ENCODE results near the gene MBP.

MBP gene

DNA sequence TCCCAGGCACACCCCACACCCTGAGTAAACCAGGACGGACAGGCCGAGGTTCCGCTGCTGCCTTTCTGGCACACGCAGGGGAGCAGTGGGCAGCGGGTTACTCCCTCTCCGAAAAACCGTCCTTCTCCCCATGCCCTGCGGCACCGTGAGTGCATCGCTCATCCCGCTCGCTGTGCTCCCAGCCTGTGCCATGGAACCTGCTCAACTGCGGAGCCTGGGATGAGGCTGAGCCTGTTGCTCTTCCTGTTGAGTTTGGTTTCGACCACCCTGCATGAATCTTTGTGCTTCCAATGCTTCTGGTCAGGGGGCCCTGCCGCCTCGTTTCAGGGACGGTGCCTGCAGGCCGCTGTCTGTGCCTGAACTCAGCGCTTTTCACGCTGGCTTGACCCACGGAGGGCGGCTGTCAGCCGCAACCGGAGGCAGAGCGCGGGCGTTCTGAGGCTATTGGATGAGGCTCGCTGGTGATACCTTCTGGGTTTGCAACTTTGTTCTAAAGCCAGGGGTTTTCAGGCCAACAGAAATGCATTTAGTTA, 106.7 kb downstream of the MBP start:
- TF ChIP-seq, protein P1, sequence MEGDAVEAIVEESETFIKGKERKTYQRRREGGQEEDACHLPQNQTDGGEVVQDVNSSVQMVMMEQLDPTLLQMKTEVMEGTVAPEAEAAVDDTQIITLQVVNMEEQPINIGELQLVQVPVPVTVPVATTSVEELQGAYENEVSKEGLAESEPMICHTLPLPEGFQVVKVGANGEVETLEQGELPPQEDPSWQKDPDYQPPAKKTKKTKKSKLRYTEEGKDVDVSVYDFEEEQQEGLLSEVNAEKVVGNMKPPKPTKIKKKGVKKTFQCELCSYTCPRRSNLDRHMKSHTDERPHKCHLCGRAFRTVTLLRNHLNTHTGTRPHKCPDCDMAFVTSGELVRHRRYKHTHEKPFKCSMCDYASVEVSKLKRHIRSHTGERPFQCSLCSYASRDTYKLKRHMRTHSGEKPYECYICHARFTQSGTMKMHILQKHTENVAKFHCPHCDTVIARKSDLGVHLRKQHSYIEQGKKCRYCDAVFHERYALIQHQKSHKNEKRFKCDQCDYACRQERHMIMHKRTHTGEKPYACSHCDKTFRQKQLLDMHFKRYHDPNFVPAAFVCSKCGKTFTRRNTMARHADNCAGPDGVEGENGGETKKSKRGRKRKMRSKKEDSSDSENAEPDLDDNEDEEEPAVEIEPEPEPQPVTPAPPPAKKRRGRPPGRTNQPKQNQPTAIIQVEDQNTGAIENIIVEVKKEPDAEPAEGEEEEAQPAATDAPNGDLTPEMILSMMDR (IDR thresholded peaks at IDR 0.05), result no peak
- H3K4me1 ChIP-seq (ENCODE audit: control insufficient read depth in 1 of 2, insufficient read depth in 1 of 2, low read depth in 1 of 2, low read length in 1 of 2), result peaks cover 22 to 28% of the 10 kb centered on the region in 2 experiments
- H3K27ac ChIP-seq, result no peak overlapping the region

DNA sequence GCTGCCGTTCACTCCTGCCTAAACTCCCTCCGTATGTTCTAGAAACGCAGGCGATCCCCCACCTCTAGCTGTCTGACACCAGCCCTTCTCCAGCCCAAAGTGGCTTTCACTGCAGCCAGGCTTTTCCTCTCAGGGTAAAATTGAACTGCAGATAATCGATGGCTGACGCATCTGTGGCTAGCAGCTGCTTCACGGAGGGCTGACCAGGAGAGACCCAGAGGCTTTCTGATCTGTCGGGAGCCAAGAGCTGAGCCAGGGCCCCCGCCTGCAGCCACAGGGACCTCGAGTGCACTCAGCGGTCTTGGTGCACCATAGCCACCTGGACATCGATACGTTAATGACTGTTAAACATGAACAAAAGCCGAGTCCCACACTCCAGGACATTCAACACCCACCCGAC, 107.5 kb downstream of the MBP start:
- TF ChIP-seq, protein P1 (IDR thresholded peaks at IDR 0.05), result no peak
- Histone ChIP-seq H3K27ac (no peak overlapping the region), H3K4me3 (ENCODE audit: low read depth in 1 of 2, low read length in 1 of 2) (no peak overlapping the region), H3K36me3 (peaks cover 66% of the 10 kb centered on the region), H3K4me1 (ENCODE audit: control insufficient read depth in 1 of 2, insufficient read depth in 1 of 2, low read depth in 1 of 2, low read length in 1 of 2) (peaks cover 30 to 36% of the 10 kb centered on the region in 2 experiments), H3K9me3 (no peaks in the 10 kb centered on the region), H3K27me3 (no peaks in the 10 kb centered on the region)

More for the DNA sequence above, 106.7 kb downstream of the MBP start:
- H3K36me3 ChIP-seq, result peaks cover 58% of the 10 kb centered on the region
- no peaks in the 10 kb centered on the region for H3K27me3 ChIP-seq
- H3K9me3 ChIP-seq, result no peaks in the 10 kb centered on the region
- no peak overlapping the region for H3K4me3 ChIP-seq (ENCODE audit: low read depth in 1 of 2, low read length in 1 of 2)

DNA sequence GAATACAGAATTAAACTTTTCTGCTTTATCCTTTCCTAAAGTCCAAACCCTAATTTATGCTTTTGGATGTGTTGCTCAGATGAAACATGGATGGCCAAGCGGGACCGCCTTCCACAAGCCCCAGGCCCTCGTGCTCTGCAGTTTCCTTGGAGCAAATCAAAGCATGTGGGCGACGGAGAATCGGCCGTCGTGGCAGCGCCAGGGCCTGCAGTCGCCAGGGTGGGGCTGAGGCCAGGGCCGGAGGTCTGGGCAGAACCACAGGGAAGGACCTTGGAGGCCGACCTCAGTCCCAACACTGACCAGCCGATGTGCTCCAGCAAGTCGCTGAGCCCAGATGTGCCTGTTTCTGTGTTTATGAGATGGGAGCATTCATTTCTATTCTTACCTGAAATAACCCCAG, 108.1 kb downstream of the MBP start:
- H3K4me3 ChIP-seq (ENCODE audit: low read depth in 1 of 2, low read length in 1 of 2), result no peak overlapping the region
- H3K36me3 ChIP-seq, result peaks cover 73% of the 10 kb centered on the region
- H3K27me3 ChIP-seq, result no peaks in the 10 kb centered on the region
- TF ChIP-seq, protein P1 (IDR thresholded peaks at IDR 0.05), result no peak
- H3K9me3 ChIP-seq, result no peaks in the 10 kb centered on the region
- no peak overlapping the region for H3K27ac ChIP-seq
- peaks cover 30 to 42% of the 10 kb centered on the region in 2 experiments for H3K4me1 ChIP-seq (ENCODE audit: control insufficient read depth in 1 of 2, insufficient read depth in 1 of 2, low read depth in 1 of 2, low read length in 1 of 2)

DNA sequence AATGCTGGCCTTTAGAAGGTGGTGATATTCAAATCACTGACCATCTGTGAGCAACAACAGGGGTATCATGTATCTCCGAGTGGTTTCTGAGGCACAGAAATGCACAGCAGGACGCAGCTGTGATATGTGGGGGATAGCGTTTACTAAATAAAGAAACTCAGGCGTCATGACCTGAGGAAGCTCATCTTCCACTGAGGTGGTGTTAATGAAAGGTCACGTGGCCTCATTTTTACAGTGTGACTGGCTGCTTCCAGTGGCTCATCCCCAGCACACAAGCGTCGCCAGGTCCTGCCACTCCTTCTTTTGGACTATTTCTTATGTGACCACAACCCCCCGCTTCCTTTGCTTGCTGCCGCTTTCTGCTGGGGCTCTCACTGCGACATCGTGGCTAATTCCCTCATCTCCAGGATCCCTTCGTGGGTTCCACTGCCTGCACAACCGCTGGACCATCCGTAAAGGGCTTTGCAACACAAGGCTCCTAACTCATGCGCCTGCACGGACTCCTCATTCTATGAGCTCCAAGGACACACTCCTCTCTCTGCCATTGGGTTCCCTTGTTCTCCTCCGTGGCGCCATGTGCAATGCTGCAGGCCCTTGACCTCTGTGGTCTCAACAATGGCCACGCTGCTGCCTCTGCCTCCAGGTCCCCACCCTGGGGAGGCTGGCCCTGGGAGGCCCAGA, 109.3 kb downstream of the MBP start:
- peak overlapping the region; percentile 34 for H3K27ac ChIP-seq
- peaks cover 82% of the 10 kb centered on the region for H3K36me3 ChIP-seq
- no peaks in the 10 kb centered on the region for H3K27me3 ChIP-seq
- H3K4me1 ChIP-seq (ENCODE audit: control insufficient read depth in 1 of 2, insufficient read depth in 1 of 2, low read depth in 1 of 2, low read length in 1 of 2), result peaks cover 30 to 42% of the 10 kb centered on the region in 2 experiments
- no peak overlapping the region for H3K4me3 ChIP-seq (ENCODE audit: low read depth in 1 of 2, low read length in 1 of 2)
- no peaks in the 10 kb centered on the region for H3K9me3 ChIP-seq
- TF ChIP-seq, protein P1 (IDR thresholded peaks at IDR 0.05), result no peak

DNA sequence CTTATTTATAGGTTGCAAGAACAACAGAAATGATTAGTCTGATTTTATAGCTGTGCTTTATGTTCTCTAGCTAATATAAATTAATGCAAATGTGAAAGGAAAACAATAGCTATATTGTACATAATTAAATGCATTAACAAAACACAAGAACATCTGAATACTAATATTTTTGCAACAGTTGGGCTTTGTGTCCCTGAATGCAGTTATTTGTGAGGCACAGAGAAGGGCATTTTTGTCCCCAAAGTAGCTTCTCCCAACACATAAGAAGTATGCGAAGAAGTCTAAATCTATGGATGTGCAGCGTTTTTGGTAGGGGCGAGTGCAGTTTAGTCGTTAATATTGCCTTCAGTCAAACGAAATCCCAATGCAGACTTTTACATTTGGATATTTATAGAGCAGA, 110.0 kb downstream of the MBP start:
- TF ChIP-seq, protein P1 (IDR thresholded peaks at IDR 0.05), result no peak
- no peaks in the 10 kb centered on the region for H3K9me3 ChIP-seq
- peaks cover 87% of the 10 kb centered on the region for H3K36me3 ChIP-seq
- H3K27me3 ChIP-seq, result no peaks in the 10 kb centered on the region
- H3K4me3 ChIP-seq (ENCODE audit: low read depth in 1 of 2, low read length in 1 of 2), result no peak overlapping the region
- H3K4me1 ChIP-seq (ENCODE audit: control insufficient read depth in 1 of 2, insufficient read depth in 1 of 2, low read depth in 1 of 2, low read length in 1 of 2), result peaks cover 30 to 42% of the 10 kb centered on the region in 2 experiments
- H3K27ac ChIP-seq, result peak overlapping the region; percentile 34

Data from neutrophil (primary cell).